GM21390 (cell line): Measurements from ENCODE around the gene ANKS1B.
"Not testable (repeated sequence)": the region's sequence is repeated elsewhere in the genome, so short reads cannot be mapped to it uniquely, and the experiment has no call there.

Experiments used
- ATAC-seq: cut with Tn5 transposase; IDR thresholded peaks from one replicate; pipeline ENCODE4 v1.9.1; 2021; ENCODE audit not compliant: unreplicated experiment

The ANKS1B gene

GRCh38 chr12:99984271-99985128, at the start of gene ANKS1B:
Gene ANKS1B (minus strand): TSS chr12:99984936. CDS start chr12:99984237, 699 bp downstream.
- peak; percentile 64 for ATAC-seq

- no peak for ATAC-seq
Observed at GRCh38 chr12:100031836-100032235, 47.1 kb upstream of the ANKS1B start.

GRCh38 chr12:100027671-100028070, 42.9 kb upstream of the ANKS1B start:
- no peak for ATAC-seq

GRCh38 chr12:100026241-100026640, 41.5 kb upstream of the ANKS1B start:
- ATAC-seq, result no peak

GRCh38 chr12:100024974-100025555, 40.3 kb upstream of the ANKS1B start:
- no peak for ATAC-seq

GRCh38 chr12:100020370-100020769, 35.6 kb upstream of the ANKS1B start:
- ATAC-seq, result no peak

GRCh38 chr12:100017056-100017455, 32.3 kb upstream of the ANKS1B start:
- ATAC-seq, result no peak

- not testable (repeated sequence) for ATAC-seq
Observed at GRCh38 chr12:100016304-100016703, 31.6 kb upstream of the ANKS1B start.

- ATAC-seq, result not testable (repeated sequence)
Observed at GRCh38 chr12:100005846-100006245, 21.1 kb upstream of the ANKS1B start.

GRCh38 chr12:99997806-99998205, 13.1 kb upstream of the ANKS1B start:
- no peak for ATAC-seq

GRCh38 chr12:99996095-99996494, 11.4 kb upstream of the ANKS1B start:
- no peak for ATAC-seq

GRCh38 chr12:99985631-99986030, 895 bp upstream of the ANKS1B start:
- no peak for ATAC-seq

- peak; percentile 37 for ATAC-seq
Observed at GRCh38 chr12:99985129-99985570, 414 bp upstream of the ANKS1B start.

GRCh38 chr12:99983456-99984258, 1.1 kb downstream of the ANKS1B start:
- ATAC-seq, result no peak

- no peak for ATAC-seq
Observed at GRCh38 chr12:99981639-99982190, 3.0 kb downstream of the ANKS1B start.

- no peak for ATAC-seq
Observed at GRCh38 chr12:99979471-99979870, 5.3 kb downstream of the ANKS1B start.

GRCh38 chr12:99978152-99978551, 6.6 kb downstream of the ANKS1B start:
- ATAC-seq, result no peak

GRCh38 chr12:99977550-99977949, 7.2 kb downstream of the ANKS1B start:
- ATAC-seq, result no peak

- ATAC-seq, result no peak
Observed at GRCh38 chr12:99976762-99977161, 8.0 kb downstream of the ANKS1B start.

GRCh38 chr12:99975321-99975720, 9.4 kb downstream of the ANKS1B start:
- no peak for ATAC-seq

- no peak for ATAC-seq
Observed at GRCh38 chr12:99974146-99974545, 10.6 kb downstream of the ANKS1B start.
